K562 (cell line): ENCODE results near the gene ANTKMT.

Source experiments
- GATA2 ChIP-seq: sonication (generic); formaldehyde crosslinking; IDR thresholded peaks from 2 replicates; pipeline ENCODE4 v1.4.0; 2020; ENCODE audit warnings: mild to moderate bottlenecking, missing genetic modification reagents
- KLF16 ChIP-seq: IDR thresholded peaks from 2 replicates; pipeline ENCODE4 v1.6.1; 2016; ENCODE audit warnings: antibody characterized with exemption

DNA sequence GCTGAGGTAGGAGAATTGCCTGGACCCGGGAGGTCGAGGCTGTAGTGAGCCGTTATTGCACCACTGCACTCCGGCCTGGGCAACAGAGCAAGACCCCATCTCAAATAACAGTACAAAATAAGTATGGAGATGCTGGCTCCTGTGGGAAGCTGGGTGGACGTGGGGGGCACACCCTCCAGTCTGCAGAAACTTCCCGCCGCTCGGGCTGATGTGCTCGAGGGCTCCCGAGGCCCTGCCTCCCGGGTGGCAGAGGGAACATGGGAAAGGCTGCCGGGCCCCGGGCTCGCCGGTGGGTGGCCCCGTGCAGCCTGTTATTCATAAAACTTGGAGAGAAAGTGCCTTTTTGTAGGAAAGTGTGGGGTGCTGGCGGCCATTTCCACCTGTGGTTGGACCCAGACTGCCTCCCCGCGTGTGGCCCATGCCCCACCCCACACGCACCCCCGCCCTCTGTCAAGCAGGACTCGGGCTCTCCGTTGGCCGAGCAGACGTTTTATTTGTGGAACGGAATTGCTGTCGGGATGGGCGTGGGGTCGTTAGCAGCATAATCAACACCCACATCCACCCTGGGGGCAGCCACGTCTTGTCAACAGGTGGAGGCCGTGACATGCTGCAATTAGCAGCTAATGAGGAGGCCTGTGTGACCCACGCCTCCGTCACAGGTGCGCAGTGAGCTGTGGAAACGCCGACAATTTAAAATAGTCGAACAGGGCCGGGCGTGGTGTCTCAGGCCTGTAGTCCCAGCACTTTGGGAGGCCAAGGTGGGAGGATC, 27.2 kb downstream of the ANTKMT start:
- no peak for TF ChIP-seq GATA2
- no peak for TF ChIP-seq KLF16
